Measurements from ENCODE around the gene IGFLR1. TPM values are rescaled to one million over a fixed set of nuclear protein-coding genes. Genes with fewer than 3 reads are reported as not detected.

Gene IGFLR1
- total and polyA plus RNA-seq, 9 of the 15 experiments (the other 6 are each of a cell fraction or from before 2014, with no cell fraction given): 1.0 to 14.3 (median 4.6) TPM

DNA sequence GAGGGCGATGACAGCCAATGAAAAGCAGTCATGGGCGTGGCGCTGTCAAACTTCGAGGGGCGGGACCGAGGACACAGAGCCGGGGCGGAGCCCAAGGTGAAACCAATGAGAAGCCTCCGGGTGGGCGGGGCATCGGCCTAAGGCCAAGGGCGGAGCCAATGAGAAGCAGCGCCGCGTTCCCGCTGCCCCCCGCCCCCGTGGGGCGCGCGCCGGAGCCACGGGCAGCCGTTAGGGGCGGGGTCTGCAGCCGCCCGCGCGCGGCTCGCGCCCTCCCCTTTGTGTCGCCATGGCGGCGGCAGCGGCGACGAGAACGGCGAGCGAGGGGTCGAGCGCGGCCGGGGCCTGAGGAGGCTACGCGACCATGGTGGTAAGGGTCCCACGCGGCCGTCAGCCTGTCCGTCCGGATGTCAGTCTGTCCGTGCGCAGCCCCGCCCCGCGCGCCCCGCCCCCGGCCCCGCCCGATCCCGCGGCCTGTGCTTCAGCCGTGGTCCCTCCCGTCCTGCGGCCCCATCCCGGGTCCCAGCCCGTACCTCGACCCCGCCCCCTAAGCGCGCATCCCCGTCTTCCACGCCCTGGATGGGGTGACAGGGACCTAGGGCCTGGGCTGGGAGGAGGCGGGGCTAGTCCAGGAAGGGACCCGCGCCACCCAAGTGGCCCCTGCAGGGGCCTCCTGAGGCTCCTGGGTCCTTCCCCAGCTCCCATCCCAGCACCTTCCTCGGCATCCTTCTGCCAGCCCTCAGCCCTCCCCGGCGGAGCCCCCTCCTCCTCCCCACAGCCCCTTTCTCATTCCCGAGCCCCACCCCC lies 33.2 kb upstream of the IGFLR1 start, which contains the start of gene ARHGAP33 (continued):
- TF ChIP-seq, protein P1, sequence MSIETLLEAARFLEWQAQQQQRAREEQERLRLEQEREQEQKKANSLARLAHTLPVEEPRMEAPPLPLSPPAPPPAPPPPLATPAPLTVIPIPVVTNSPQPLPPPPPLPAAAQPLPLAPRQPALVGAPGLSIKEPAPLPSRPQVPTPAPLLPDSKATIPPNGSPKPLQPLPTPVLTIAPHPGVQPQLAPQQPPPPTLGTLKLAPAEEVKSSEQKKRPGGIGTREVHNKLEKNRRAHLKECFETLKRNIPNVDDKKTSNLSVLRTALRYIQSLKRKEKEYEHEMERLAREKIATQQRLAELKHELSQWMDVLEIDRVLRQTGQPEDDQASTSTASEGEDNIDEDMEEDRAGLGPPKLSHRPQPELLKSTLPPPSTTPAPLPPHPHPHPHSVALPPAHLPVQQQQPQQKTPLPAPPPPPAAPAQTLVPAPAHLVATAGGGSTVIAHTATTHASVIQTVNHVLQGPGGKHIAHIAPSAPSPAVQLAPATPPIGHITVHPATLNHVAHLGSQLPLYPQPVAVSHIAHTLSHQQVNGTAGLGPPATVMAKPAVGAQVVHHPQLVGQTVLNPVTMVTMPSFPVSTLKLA (conservative IDR thresholded peaks at IDR 0.05): peak in 1 of 2 experiments; percentile 52; a peak in 2 of 4 replicates
- peak; percentile 55 to 95; a peak in 3 of 4 replicates for TF ChIP-seq MAZ (CRISPR knock-in tag; conservative IDR thresholded peaks at IDR 0.05 in 1 of 2, IDR thresholded peaks at IDR 0.05 in 1 of 2)
- no peak for TF ChIP-seq IRF2 (CRISPR knock-in tag; IDR thresholded peaks at IDR 0.05)
- no peak for TF ChIP-seq CUX1 (CRISPR knock-in tag; IDR thresholded peaks at IDR 0.05)
- TF ChIP-seq KLF1 (tag; IDR thresholded peaks at IDR 0.05): 0 out of 2 replicates have a peak, but pooled peaks have one; percentile 44
- no peak for TF ChIP-seq DNMT1 (IDR thresholded peaks at IDR 0.05)
- TF ChIP-seq TFAP4 (CRISPR knock-in tag; IDR thresholded peaks at IDR 0.05; ENCODE audit: borderline replicate concordance): peak; percentile 32; the same call in 1 of the 2 replicates
- TF ChIP-seq, protein P2, sequence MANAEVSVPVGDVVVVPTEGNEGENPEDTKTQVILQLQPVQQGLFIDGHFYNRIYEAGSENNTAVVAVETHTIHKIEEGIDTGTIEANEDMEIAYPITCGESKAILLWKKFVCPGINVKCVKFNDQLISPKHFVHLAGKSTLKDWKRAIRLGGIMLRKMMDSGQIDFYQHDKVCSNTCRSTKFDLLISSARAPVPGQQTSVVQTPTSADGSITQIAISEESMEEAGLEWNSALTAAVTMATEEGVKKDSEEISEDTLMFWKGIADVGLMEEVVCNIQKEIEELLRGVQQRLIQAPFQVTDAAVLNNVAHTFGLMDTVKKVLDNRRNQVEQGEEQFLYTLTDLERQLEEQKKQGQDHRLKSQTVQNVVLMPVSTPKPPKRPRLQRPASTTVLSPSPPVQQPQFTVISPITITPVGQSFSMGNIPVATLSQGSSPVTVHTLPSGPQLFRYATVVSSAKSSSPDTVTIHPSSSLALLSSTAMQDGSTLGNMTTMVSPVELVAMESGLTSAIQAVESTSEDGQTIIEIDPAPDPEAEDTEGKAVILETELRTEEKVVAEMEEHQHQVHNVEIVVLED (CRISPR knock-in tag; IDR thresholded peaks at IDR 0.05): peak; percentile 66
- TF ChIP-seq POLR2AphosphoS2 (IDR thresholded peaks at IDR 0.05; ENCODE audit: low read length): no peak
- TF ChIP-seq POLR2G (IDR thresholded peaks at IDR 0.05; ENCODE audit: low read depth, low read length): peak; percentile 86
- peak; percentile 62 for TF ChIP-seq SAP30 (IDR thresholded peaks at IDR 0.05; ENCODE audit: borderline replicate concordance, insufficient read depth, low read depth, low read length, poor library complexity, severe bottlenecking)
- TF ChIP-seq NUFIP1 (IDR thresholded peaks at IDR 0.05; ENCODE audit: partially characterized antibody): no peak
- 0 out of 2 replicates have a peak, but pooled peaks have one; percentile 35 for TF ChIP-seq MTA3 (IDR thresholded peaks at IDR 0.05; ENCODE audit: borderline replicate concordance)
- no peak for TF ChIP-seq DDX20 (tag; IDR thresholded peaks at IDR 0.05; ENCODE audit: low read depth)
- peak; percentile 59; the same call in 1 of the 2 replicates for TF ChIP-seq KLF13 (tag; IDR thresholded peaks at IDR 0.05; ENCODE audit: borderline replicate concordance, low read depth)
- peak; percentile 31 for TF ChIP-seq RBBP5 (IDR thresholded peaks at IDR 0.05; ENCODE audit: borderline replicate concordance, insufficient read depth, low read length, poor library complexity, severe bottlenecking)
